ENCODE results near the gene TNFRSF12A. TPM values are rescaled to one million over a fixed set of nuclear protein-coding genes. Genes with fewer than 3 reads are reported as not detected.
A peak's percentile ranks its signal among the peaks of the same experiment; 100 is the strongest.

Gene TNFRSF12A
- total RNA-seq, 1 donor from 2014 or later = 66.2 TPM

GRCh38 chr16:3026003-3026378 is 5.8 kb downstream of the TNFRSF12A start:
- intact Hi-C loops (cut with micrococcal nuclease) = no loop called here
- no peaks in the 10 kb centered on the region for H3K9me3 ChIP-seq (replicated peaks)
- no peak for DNase-seq
- no peak overlapping the region for H3K27ac ChIP-seq (replicated peaks)
- no peak overlapping the region for H3K4me3 ChIP-seq
- peaks cover 25% of the 10 kb centered on the region for H3K27me3 ChIP-seq (ENCODE audit: low read depth)
- H3K4me1 ChIP-seq = peaks cover 61% of the 10 kb centered on the region
- no peak for TF ChIP-seq CTCF (IDR thresholded peaks at IDR 0.05; ENCODE audit: borderline replicate concordance)
- peaks cover 23% of the 10 kb centered on the region for H3K36me3 ChIP-seq

GRCh38 chr16:3026609-3027488 is 6.7 kb downstream of the TNFRSF12A start:
- Histone ChIP-seq H3K4me3 (no peak overlapping the region), H3K27ac (replicated peaks) (no peak overlapping the region), H3K4me1 (peaks cover 52% of the 10 kb centered on the region), H3K27me3 (ENCODE audit: low read depth) (peaks cover 31% of the 10 kb centered on the region), H3K36me3 (peaks cover 19% of the 10 kb centered on the region), H3K9me3 (replicated peaks) (no peaks in the 10 kb centered on the region)
- intact Hi-C loops (cut with micrococcal nuclease) = no loop called here
- TF ChIP-seq CTCF (IDR thresholded peaks at IDR 0.05; ENCODE audit: borderline replicate concordance) = no peak
- no peak for DNase-seq

GRCh38 chr16:3027489-3027795 is 7.3 kb downstream of the TNFRSF12A start:
- no peak for TF ChIP-seq CTCF (IDR thresholded peaks at IDR 0.05; ENCODE audit: borderline replicate concordance)
- intact Hi-C loops (cut with micrococcal nuclease) = no loop called here
- Histone ChIP-seq H3K9me3 (replicated peaks) (no peaks in the 10 kb centered on the region), H3K27ac (replicated peaks) (no peak overlapping the region), H3K4me1 (peaks cover 46% of the 10 kb centered on the region), H3K4me3 (no peak overlapping the region), H3K36me3 (peaks cover 18% of the 10 kb centered on the region), H3K27me3 (ENCODE audit: low read depth) (peaks cover 36% of the 10 kb centered on the region)
- DNase-seq = no peak

- Histone ChIP-seq H3K36me3 (peaks cover 18% of the 10 kb centered on the region), H3K4me1 (peaks cover 39% of the 10 kb centered on the region), H3K9me3 (replicated peaks) (no peaks in the 10 kb centered on the region), H3K27ac (replicated peaks) (no peak overlapping the region), H3K4me3 (peak overlapping the region; percentile 41), H3K27me3 (ENCODE audit: low read depth) (peaks cover 43% of the 10 kb centered on the region)
- TF ChIP-seq CTCF (IDR thresholded peaks at IDR 0.05; ENCODE audit: borderline replicate concordance) = peak; percentile 75
- intact Hi-C loops (cut with micrococcal nuclease) = no loop called here
- DNase-seq = peak; percentile 78
Observed at GRCh38 chr16:3027983-3028715, 8.0 kb downstream of the TNFRSF12A start.

- Histone ChIP-seq H3K9me3 (replicated peaks) (no peaks in the 10 kb centered on the region), H3K36me3 (peaks cover 18% of the 10 kb centered on the region), H3K27me3 (ENCODE audit: low read depth) (peaks cover 49% of the 10 kb centered on the region), H3K4me3 (peak overlapping the region; percentile 41), H3K4me1 (peaks cover 32% of the 10 kb centered on the region), H3K27ac (replicated peaks) (no peak overlapping the region)
- TF ChIP-seq CTCF (IDR thresholded peaks at IDR 0.05; ENCODE audit: borderline replicate concordance) = no peak
- intact Hi-C loops (cut with micrococcal nuclease) = no loop called here
- DNase-seq = no peak
Observed at GRCh38 chr16:3028716-3029319, 8.7 kb downstream of the TNFRSF12A start.
